Fibroblast of mammary gland (primary cell): ENCODE measurements around the gene AKAP17A.
"Not testable (repeated sequence)": the region's sequence is repeated elsewhere in the genome, so short reads cannot be mapped to it uniquely, and the experiment has no call there.

Source experiments
- DNase-seq: peaks from one replicate; pipeline ENCODE4 v3.0.0-alpha.2; 2010; ENCODE audit warnings: low read depth
- H3K4me3 ChIP-seq: 2 replicates; pipeline ENCODE4 v1.5.1; 2011; ENCODE audit warnings: low read depth, mild to moderate bottlenecking, low read length, moderate library complexity; ENCODE audit not compliant: control insufficient read depth
- CTCF ChIP-seq: conservative IDR thresholded peaks from 2 replicates; pipeline ENCODE4 v1.5.1; 2011; ENCODE audit warnings: low read depth, low read length, inconsistent platforms; ENCODE audit not compliant: control insufficient read depth, insufficient read depth

Gene AKAP17A

GRCh38 chrX:1554469-1555210 lies 36.8 kb upstream of the AKAP17A start:
- no peak for TF ChIP-seq CTCF
- no peak overlapping the region for H3K4me3 ChIP-seq
- no peak for DNase-seq

GRCh38 chrX:1555370-1555769 lies 36.0 kb upstream of the AKAP17A start:
- no peak for DNase-seq
- no peak for TF ChIP-seq CTCF
- no peak overlapping the region for H3K4me3 ChIP-seq

- DNase-seq, H3K4me3 ChIP-seq: not testable (repeated sequence)
Measured at GRCh38 chrX:1557442-1557841, 34.0 kb upstream of the AKAP17A start.

- no peak for DNase-seq
- no peak for TF ChIP-seq CTCF
- no peak overlapping the region for H3K4me3 ChIP-seq
Measured at GRCh38 chrX:1558761-1559468, 32.5 kb upstream of the AKAP17A start.

- DNase-seq: no peak
- no peak overlapping the region for H3K4me3 ChIP-seq
- no peak for TF ChIP-seq CTCF
Measured at GRCh38 chrX:1561164-1561563, 30.2 kb upstream of the AKAP17A start.

- H3K4me3 ChIP-seq, DNase-seq: not testable (repeated sequence)
Measured at GRCh38 chrX:1564077-1564476, 27.3 kb upstream of the AKAP17A start.

- DNase-seq: no peak
- H3K4me3 ChIP-seq: no peak overlapping the region
- no peak for TF ChIP-seq CTCF
Measured at GRCh38 chrX:1564750-1565683, 26.4 kb upstream of the AKAP17A start.

GRCh38 chrX:1574181-1574580 lies 17.2 kb upstream of the AKAP17A start:
- not testable (repeated sequence) for DNase-seq, H3K4me3 ChIP-seq
